Measurements from ENCODE around the gene MT2A.
A peak's percentile ranks its signal among the peaks of the same experiment; 100 is the strongest.

DNA sequence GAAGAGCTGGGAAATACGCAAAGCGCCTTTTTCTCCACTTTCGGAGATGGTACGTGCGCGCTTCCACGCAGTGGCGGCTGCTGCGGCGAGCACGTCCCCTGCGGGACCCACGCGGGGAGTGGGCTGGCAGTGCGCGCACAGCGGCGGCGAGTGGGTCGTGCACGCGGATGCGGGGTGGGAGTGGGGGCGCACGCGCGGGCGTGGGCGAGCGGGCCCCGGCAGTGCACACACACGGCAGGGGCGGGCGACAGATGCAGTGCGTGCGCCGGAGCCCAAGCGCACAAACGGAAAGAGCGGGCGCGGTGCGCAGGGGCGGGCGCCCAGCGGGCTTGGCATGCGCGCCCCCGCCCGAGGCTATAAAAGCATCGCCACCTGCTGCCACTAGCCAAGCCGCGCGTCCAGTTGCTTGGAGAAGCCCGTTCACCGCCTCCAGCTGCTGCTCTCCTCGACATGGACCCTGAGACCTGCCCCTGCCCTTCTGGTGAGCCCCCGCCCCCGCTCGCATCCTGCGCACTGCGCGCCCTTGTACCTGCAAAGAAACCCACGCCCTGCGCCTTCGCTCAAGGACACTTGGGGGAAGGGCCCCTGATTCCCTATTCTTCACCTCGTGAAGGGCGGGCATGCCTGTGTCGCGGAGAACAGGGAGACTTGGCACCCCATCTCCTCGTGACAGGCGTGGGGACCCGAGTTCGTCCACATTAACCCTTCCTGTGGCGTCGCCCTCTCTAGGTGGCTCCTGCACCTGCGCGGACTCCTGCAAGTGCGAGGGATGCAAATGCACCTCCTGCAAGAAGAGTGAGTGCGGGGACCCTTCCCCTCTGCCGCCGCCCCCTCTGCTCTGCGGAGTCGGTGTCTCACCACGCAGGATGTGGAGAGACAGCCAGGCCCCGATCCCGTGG lies 19.0 kb upstream of the MT2A start, which contains the start of gene MT3:
- TF ChIP-seq CTCF (IDR thresholded peaks at IDR 0.05) (0 out of 2 replicates have a peak, but pooled peaks have one; percentile 12), POLR2AphosphoS5 (IDR thresholded peaks at IDR 0.05; ENCODE audit: low read depth, low read length) (no peak), SIN3A (IDR thresholded peaks at IDR 0.05; ENCODE audit: borderline replicate concordance, insufficient read depth, low read depth, low read length) (no peak)
- TF ChIP-seq, protein P1, sequence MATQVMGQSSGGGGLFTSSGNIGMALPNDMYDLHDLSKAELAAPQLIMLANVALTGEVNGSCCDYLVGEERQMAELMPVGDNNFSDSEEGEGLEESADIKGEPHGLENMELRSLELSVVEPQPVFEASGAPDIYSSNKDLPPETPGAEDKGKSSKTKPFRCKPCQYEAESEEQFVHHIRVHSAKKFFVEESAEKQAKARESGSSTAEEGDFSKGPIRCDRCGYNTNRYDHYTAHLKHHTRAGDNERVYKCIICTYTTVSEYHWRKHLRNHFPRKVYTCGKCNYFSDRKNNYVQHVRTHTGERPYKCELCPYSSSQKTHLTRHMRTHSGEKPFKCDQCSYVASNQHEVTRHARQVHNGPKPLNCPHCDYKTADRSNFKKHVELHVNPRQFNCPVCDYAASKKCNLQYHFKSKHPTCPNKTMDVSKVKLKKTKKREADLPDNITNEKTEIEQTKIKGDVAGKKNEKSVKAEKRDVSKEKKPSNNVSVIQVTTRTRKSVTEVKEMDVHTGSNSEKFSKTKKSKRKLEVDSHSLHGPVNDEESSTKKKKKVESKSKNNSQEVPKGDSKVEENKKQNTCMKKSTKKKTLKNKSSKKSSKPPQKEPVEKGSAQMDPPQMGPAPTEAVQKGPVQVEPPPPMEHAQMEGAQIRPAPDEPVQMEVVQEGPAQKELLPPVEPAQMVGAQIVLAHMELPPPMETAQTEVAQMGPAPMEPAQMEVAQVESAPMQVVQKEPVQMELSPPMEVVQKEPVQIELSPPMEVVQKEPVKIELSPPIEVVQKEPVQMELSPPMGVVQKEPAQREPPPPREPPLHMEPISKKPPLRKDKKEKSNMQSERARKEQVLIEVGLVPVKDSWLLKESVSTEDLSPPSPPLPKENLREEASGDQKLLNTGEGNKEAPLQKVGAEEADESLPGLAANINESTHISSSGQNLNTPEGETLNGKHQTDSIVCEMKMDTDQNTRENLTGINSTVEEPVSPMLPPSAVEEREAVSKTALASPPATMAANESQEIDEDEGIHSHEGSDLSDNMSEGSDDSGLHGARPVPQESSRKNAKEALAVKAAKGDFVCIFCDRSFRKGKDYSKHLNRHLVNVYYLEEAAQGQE (IDR thresholded peaks at IDR 0.05; ENCODE audit: insufficient read depth in 1 of 2, low read depth in 2 of 2, low read length in 1 of 2) = no peak
